SW480 (cell line): ENCODE data around the gene MYO7B.

Source experiments
- DNase-seq: peaks from one replicate; pipeline ENCODE4 v3.0.0-alpha.2; 2016; ENCODE audit warnings: low spot score

MYO7B gene

GRCh38 chr2:127664065-127664894, 128.8 kb downstream of the MYO7B start:
- no peak for DNase-seq

GRCh38 chr2:127664895-127665225, 129.4 kb downstream of the MYO7B start:
- no peak for DNase-seq

GRCh38 chr2:127665267-127665893, 129.9 kb downstream of the MYO7B start:
- no peak for DNase-seq

- no peak for DNase-seq
Measured at GRCh38 chr2:127669056-127669455, 133.6 kb downstream of the MYO7B start.

- no peak for DNase-seq
Measured at GRCh38 chr2:127670055-127670956, 134.8 kb downstream of the MYO7B start.

- DNase-seq: no peak
Measured at GRCh38 chr2:127670957-127671290, 135.4 kb downstream of the MYO7B start.

GRCh38 chr2:127671557-127672302, 136.2 kb downstream of the MYO7B start:
- DNase-seq: no peak

- no peak for DNase-seq
Measured at GRCh38 chr2:127672341-127673224, 137.1 kb downstream of the MYO7B start.

- no peak for DNase-seq
Measured at GRCh38 chr2:127673291-127674069, 138.0 kb downstream of the MYO7B start.

GRCh38 chr2:127674241-127675209, 139.0 kb downstream of the MYO7B start:
- DNase-seq: no peak

- peak; percentile 46 for DNase-seq
Measured at GRCh38 chr2:127675331-127676261, 140.1 kb downstream of the MYO7B start, which contains the start of gene LIMS2. Gene LIMS2 (minus strand): TSS chr2:127675530. CDS start chr2:127675024, 506 bp downstream.

GRCh38 chr2:127676906-127677305, 141.4 kb downstream of the MYO7B start:
- no peak for DNase-seq

GRCh38 chr2:127678531-127678930, 143.0 kb downstream of the MYO7B start:
- DNase-seq: peak; percentile 60

GRCh38 chr2:127678991-127679390, 143.5 kb downstream of the MYO7B start:
- DNase-seq: no peak

GRCh38 chr2:127679680-127680361, 144.3 kb downstream of the MYO7B start:
- DNase-seq: no peak

- DNase-seq: no peak
Measured at GRCh38 chr2:127680706-127681287, 145.3 kb downstream of the MYO7B start.

- no peak for DNase-seq
Measured at GRCh38 chr2:127681288-127681804, 145.9 kb downstream of the MYO7B start.
